ENCODE results near the gene NEMF. TPM values are rescaled to one million over a fixed set of nuclear protein-coding genes. Genes with fewer than 3 reads are reported as not detected.

The NEMF gene
- total RNA-seq (2014; rRNA removed) = 52.9 and 54.0 TPM in 2 replicates
- percentile 94 among the genes with signal in this experiment for Bru-seq, nascent RNA
- BruChase-seq, experiment 1, labeled RNA remaining after a 6-hour chase = percentile 91 among the genes with signal in this experiment
- BruChase-seq, experiment 2, labeled RNA remaining after a 2-hour chase = percentile 94 among the genes with signal in this experiment
- long read RNA-seq, full-length matches to known transcripts = 4 of 138 reads
- long read RNA-seq, partial matches to known transcripts = 108 of 138 reads
- long read RNA-seq, other reads (novel, unspliced or antisense) = 26 of 138 reads

GRCh38 chr14:49852301-49853157 lies at the start of gene NEMF:
Gene NEMF (minus strand): TSS chr14:49852788. CDS start chr14:49852753, 35 bp downstream.
- peaks cover 47% of the 10 kb centered on the region for H3K79me2 ChIP-seq (ENCODE audit: low read length)
- peak within 1 kb of the TSS; percentile 87 for H3K4me3 ChIP-seq (ENCODE audit: low read length)
- no peaks in the 10 kb centered on the region for H3K9me2 ChIP-seq (replicated peaks; ENCODE audit: low read length)
- H3K36me3 ChIP-seq (ENCODE audit: low read depth, low read length) = peaks cover 15% of the 10 kb centered on the region
- TSS peak; percentile 57 for BruUV-seq (replicated peaks)
- H3K9me3 ChIP-seq (ENCODE audit: low read length) = no peaks in the 10 kb centered on the region
- POLR2A ChIA-PET (ENCODE audit: unreplicated experiment) = interaction anchor here (0.5 to 1.2 kb wide), 7 partner anchors 9 to 146 kb away, joined by 3 to 10 read pairs (median 5); no protein-coding TSS in a partner anchor
- no peaks in the 10 kb centered on the region for H3F3A ChIP-seq (ENCODE audit: low read length, unreplicated experiment)
- H3K4me1 ChIP-seq (ENCODE audit: insufficient read depth, low read length) = peaks cover 32% of the 10 kb centered on the region
- TF ChIP-seq EZH2phosphoT487 (IDR thresholded peaks at IDR 0.05; ENCODE audit: borderline replicate concordance, low read length) (no peak), EZH2 (IDR thresholded peaks at IDR 0.05; ENCODE audit: low read length, unreplicated experiment) (no peak), CTCF (conservative IDR thresholded peaks at IDR 0.05; ENCODE audit: low read depth, low read length) (peak; percentile 98)
- peak within 1 kb of the TSS; percentile 89 for H3K9ac ChIP-seq (ENCODE audit: low read length)
- peaks cover 21% of the 10 kb centered on the region; the same call in 1 of the 2 replicates for H4K20me1 ChIP-seq (ENCODE audit: low read length)
- CTCF ChIA-PET = interaction anchor here (0.6 to 2.0 kb wide), 10 partner anchors 10 to 379 kb away, joined by 3 to 45 read pairs (median 3); no protein-coding TSS in a partner anchor
- peak; percentile 66 for ATAC-seq
- intact Hi-C loops (cut with micrococcal nuclease) = loop anchor here (1.0 to 2.0 kb wide), 5 partner anchors 9 to 680 kb away; partner anchors contain the start of genes MAP4K5 and RPS29
- peak within 1 kb of the TSS; percentile 31 for H3K27ac ChIP-seq (ENCODE audit: low read length)
- DNase-seq = peak; percentile 95
- H3K27me3 ChIP-seq (ENCODE audit: low read length) = no peaks in the 10 kb centered on the region
- peak within 1 kb of the TSS; percentile 95 for H2AFZ ChIP-seq (ENCODE audit: low read length)
- peak within 1 kb of the TSS; percentile 97 for H3K4me2 ChIP-seq (ENCODE audit: low read length)

DNA sequence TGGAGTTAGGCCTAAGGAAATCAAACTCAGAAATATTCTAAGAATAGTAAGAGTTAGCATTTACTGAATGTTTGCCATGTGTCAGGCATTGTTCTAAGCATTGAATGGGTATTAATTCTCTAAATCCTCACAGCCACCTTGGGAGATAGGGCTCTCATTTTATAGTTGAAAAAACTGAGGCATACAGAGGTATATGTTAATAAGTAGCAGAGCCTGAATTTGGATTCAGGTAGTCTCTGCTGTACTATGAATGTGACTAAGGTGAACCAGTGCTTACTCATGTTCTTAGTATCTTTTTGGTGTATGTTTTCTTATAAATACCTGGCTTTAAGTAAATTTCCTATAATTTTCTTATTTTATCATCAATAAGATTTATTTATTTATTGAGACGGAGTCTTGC lies 48.4 kb upstream of the NEMF start:
- Histone ChIP-seq H3K9ac (ENCODE audit: low read length) (no peak overlapping the region), H3K27ac (ENCODE audit: low read length) (no peak overlapping the region), H3K9me3 (ENCODE audit: low read length) (no peaks in the 10 kb centered on the region), H2AFZ (ENCODE audit: low read length) (no peak overlapping the region), H3K79me2 (ENCODE audit: low read length) (peaks cover 45% of the 10 kb centered on the region), H3K4me3 (ENCODE audit: low read length) (no peak overlapping the region), H3K4me1 (ENCODE audit: insufficient read depth, low read length) (peaks cover 32% of the 10 kb centered on the region), H4K20me1 (ENCODE audit: low read length) (peaks cover 28% of the 10 kb centered on the region), H3K4me2 (ENCODE audit: low read length) (no peak overlapping the region), H3K27me3 (ENCODE audit: low read length) (no peaks in the 10 kb centered on the region), H3K9me2 (replicated peaks; ENCODE audit: low read length) (no peaks in the 10 kb centered on the region), H3K36me3 (ENCODE audit: low read depth, low read length) (peaks cover 12% of the 10 kb centered on the region), H3F3A (ENCODE audit: low read length, unreplicated experiment) (peaks cover 7% of the 10 kb centered on the region)
- ATAC-seq (no peak), DNase-seq (no peak)
- no peak for TF ChIP-seq CTCF (conservative IDR thresholded peaks at IDR 0.05; ENCODE audit: low read depth, low read length)
- TF ChIP-seq EZH2phosphoT487 (IDR thresholded peaks at IDR 0.05; ENCODE audit: borderline replicate concordance, low read length) = no peak
- TF ChIP-seq EZH2 (IDR thresholded peaks at IDR 0.05; ENCODE audit: low read length, unreplicated experiment) = no peak
- intact Hi-C loops (cut with micrococcal nuclease) = no loop called here
- BruUV-seq (replicated peaks) = no TSS peak
- ChIA-PET CTCF (no interaction called here), POLR2A (ENCODE audit: unreplicated experiment) (no interaction called here)
